MCF 10A (cell line): ENCODE measurements around the gene C4orf36. TPM values are rescaled to one million over a fixed set of nuclear protein-coding genes. Genes with fewer than 3 reads are reported as not detected.

ENCODE experiments used
- BruUV-seq: library from RNA; stranded (reverse); fragments of 400-500 nt; replicated peaks from 2 replicates; lab custom pipeline; 2021; lab: Mats Ljungman, UMichigan
- CTCF ChIA-PET: fragments of 300-600 bp; sonication (Branson Sonifier 250); formaldehyde crosslinking; extraction: SDS; loops from one replicate; lab custom pipeline; 2021; ENCODE audit warnings: antibody characterized with exemption, inconsistent platforms; lab: Yijun Ruan, JAX
- POLR2A ChIA-PET: fragments of 300-600, 350-650 bp; sonication (Branson Sonifier 250); formaldehyde crosslinking; extraction: SDS; loops from one replicate; lab custom pipeline; 2020; ENCODE audit warnings: antibody characterized with exemption, inconsistent platforms; lab: Yijun Ruan, JAX
- DNase-seq: peaks from one replicate; pipeline ENCODE4 v3.0.0-alpha.2; 2018; ENCODE audit not compliant: unreplicated experiment
- H3K27ac Mint-ChIP-seq: one replicate; pipeline ENCODE4 v1.8.0; 2022; ENCODE audit warnings: mild to moderate bottlenecking, low read depth, mixed read lengths; ENCODE audit not compliant: unreplicated experiment
- H3K27me3 Mint-ChIP-seq: one replicate; pipeline ENCODE4 v1.8.0; 2022; ENCODE audit warnings: mixed read lengths; ENCODE audit not compliant: insufficient read depth, unreplicated experiment
- H3K36me3 Mint-ChIP-seq: one replicate; pipeline ENCODE4 v1.8.0; 2022; ENCODE audit warnings: mild to moderate bottlenecking, moderate library complexity, mixed read lengths; ENCODE audit not compliant: insufficient read depth, unreplicated experiment
- H3K4me1 Mint-ChIP-seq: one replicate; pipeline ENCODE4 v1.8.0; 2022; ENCODE audit warnings: mixed read lengths; ENCODE audit not compliant: insufficient read depth, unreplicated experiment
- H3K4me3 Mint-ChIP-seq: one replicate; pipeline ENCODE4 v1.8.0; 2022; ENCODE audit warnings: mild to moderate bottlenecking, moderate library complexity, mixed read lengths; ENCODE audit not compliant: unreplicated experiment
- H3K9me3 Mint-ChIP-seq: one replicate; pipeline ENCODE4 v1.8.0; 2022; ENCODE audit warnings: mixed read lengths; ENCODE audit not compliant: unreplicated experiment
- intact Hi-C: fragments of 100-400 bp; cut with micrococcal nuclease; formaldehyde crosslinking; loops from 2 replicates; pipeline ENCODE4 v1.14.1; 2022
- total RNA-seq: library from RNA; stranded (reverse); gene quantifications from 2 replicates; pipeline ENCODE4 v1.2.3, GENCODE V29; 2022
- TF ChIP-seq, protein P1 (sequence below): fragments of 200-600 bp; IDR thresholded peaks from one replicate; pipeline ENCODE4 v1.8.0; 2022; ENCODE audit warnings: antibody characterized with exemption, mild to moderate bottlenecking; ENCODE audit not compliant: unreplicated experiment

C4orf36 gene
- total RNA-seq, 1 experiment from 2014 or later, result 2.9 TPM

DNA sequence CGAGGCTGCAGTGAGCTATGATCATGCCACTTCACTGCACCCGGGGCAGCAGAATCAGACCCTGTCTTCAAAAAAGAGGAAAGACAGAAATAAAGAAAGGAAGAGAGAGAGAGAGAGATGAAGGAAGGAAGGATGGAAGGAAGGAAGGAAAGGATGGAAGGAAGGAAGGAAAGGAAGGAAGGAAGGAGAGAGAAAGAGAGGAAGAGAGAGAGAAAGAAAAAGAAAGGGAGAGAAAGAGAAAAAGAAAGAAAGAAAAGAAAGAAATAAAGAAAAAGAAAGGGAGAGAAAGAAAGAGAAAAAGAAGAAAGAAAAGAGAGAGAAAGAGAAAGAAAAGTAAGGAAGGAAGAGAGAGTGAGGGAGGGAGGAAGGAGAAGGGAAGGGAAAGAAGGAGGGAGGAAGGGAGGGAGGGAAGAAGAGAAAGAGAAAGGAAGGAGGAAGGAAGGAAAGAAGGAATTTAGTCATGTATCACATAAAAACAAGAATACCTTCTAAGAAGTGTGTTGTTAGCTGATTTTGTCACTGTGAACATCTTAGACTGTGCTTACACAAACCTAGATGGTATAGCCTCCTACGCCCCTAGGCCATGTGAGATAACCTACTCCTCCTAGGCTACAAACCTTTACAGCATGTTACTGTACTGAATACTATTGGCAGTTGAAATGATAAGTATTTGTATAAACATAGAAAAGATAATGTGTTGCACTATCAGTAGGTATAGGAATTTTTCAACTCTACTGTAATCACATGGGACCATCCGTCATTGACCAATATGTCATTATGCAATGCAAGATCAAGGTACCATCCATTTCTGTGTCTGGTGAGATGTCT, 25.2 kb upstream of the C4orf36 start:
- POLR2A ChIA-PET, result no interaction called here
- no peaks in the 10 kb centered on the region for H3K27me3 Mint-ChIP-seq
- H3K36me3 Mint-ChIP-seq, result peaks cover 5% of the 10 kb centered on the region
- BruUV-seq, result no TSS peak
- DNase-seq, result no peak
- no peak overlapping the region for H3K4me3 Mint-ChIP-seq
- H3K27ac Mint-ChIP-seq, result no peak overlapping the region
- CTCF ChIA-PET, result interaction anchor here (0.9 kb wide), 1 partner anchor 233 kb away, joined by 3 read pairs; no protein-coding TSS in a partner anchor
- peaks cover 29% of the 10 kb centered on the region for H3K4me1 Mint-ChIP-seq
- peaks cover 6% of the 10 kb centered on the region for H3K9me3 Mint-ChIP-seq
- intact Hi-C loops, result no loop called here
- TF ChIP-seq, protein P1, sequence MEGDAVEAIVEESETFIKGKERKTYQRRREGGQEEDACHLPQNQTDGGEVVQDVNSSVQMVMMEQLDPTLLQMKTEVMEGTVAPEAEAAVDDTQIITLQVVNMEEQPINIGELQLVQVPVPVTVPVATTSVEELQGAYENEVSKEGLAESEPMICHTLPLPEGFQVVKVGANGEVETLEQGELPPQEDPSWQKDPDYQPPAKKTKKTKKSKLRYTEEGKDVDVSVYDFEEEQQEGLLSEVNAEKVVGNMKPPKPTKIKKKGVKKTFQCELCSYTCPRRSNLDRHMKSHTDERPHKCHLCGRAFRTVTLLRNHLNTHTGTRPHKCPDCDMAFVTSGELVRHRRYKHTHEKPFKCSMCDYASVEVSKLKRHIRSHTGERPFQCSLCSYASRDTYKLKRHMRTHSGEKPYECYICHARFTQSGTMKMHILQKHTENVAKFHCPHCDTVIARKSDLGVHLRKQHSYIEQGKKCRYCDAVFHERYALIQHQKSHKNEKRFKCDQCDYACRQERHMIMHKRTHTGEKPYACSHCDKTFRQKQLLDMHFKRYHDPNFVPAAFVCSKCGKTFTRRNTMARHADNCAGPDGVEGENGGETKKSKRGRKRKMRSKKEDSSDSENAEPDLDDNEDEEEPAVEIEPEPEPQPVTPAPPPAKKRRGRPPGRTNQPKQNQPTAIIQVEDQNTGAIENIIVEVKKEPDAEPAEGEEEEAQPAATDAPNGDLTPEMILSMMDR, result no peak

DNA sequence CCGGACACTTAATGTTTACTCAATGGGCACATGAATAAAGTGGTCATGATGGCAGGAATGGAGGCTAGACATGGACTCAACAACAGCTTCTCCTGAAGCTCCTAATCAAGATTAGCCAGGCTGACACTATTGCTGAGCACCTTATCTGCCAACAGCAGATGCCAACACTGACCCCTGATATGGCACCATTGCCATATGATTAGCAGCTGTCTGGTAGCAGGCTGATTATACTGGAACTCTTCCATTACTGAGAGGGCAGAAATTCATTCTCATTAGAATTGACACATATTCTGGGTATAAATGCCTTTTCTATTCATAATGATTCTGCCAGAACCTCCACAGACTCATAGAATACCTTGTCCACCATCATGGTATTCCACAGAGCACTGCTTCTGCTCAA, 24.2 kb upstream of the C4orf36 start:
- ChIA-PET POLR2A (no interaction called here), CTCF (interaction anchor here (0.5 to 0.9 kb wide), 2 partner anchors 84 to 234 kb away, joined by 3 read pairs; no protein-coding TSS in a partner anchor)
- peaks cover 18% of the 10 kb centered on the region for H3K4me1 Mint-ChIP-seq
- BruUV-seq, result no TSS peak
- no peak for DNase-seq
- H3K36me3 Mint-ChIP-seq, result peaks cover 5% of the 10 kb centered on the region
- intact Hi-C loops, result no loop called here
- H3K27ac Mint-ChIP-seq, result no peak overlapping the region
- no peak overlapping the region for H3K4me3 Mint-ChIP-seq
- no peaks in the 10 kb centered on the region for H3K27me3 Mint-ChIP-seq
- peaks cover 6% of the 10 kb centered on the region for H3K9me3 Mint-ChIP-seq
- TF ChIP-seq, protein P1, result no peak

DNA sequence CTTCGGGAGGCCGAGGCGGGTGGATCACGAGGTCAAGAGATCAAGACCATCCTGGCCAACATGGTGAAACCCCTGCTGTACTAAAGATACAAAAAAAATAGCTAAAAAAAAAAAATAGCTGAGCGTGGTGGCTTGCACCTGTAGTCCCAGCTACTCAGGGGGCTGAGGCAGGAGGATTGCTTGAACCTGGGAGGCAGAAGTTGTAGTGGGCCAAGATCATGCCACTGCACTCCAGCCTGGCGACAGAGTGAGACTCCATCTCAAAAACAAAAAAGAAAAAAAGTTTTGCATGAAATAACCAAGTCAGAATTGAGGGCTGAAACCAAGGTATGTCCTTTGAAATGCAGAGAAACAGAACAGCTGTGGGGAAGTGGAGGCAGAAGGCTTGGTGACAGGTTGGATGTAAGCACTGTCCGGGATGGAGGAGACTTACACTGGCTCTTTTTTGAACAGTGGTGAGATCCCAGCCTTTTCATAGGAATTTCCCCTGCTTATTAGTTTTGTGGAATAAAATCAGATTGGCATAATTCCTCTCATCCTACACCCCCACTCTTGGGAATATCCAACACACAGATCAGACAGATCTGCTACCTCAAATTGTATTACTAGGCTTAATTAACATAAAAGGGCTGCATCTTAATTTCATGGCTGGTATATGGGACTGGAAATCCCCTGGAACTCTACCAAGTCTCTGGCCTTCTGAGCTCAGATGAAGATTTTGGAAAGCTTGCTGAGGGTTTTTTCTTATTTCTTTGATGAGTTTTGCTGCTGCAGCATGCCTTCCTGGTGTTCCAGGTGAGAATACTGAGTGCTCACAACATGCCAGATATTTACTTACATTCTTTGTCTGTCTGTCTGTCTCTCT, 18.8 kb upstream of the C4orf36 start:
- intact Hi-C loops, result no loop called here
- Mint-ChIP-seq H3K4me3 (no peak overlapping the region), H3K27ac (no peak overlapping the region), H3K4me1 (peaks cover 7% of the 10 kb centered on the region), H3K36me3 (no peaks in the 10 kb centered on the region), H3K27me3 (no peaks in the 10 kb centered on the region), H3K9me3 (no peaks in the 10 kb centered on the region)
- BruUV-seq, result TSS peak; percentile 100
- no peak for DNase-seq
- POLR2A ChIA-PET, result interaction anchor here (0.6 to 1.6 kb wide), 4 partner anchors 10 to 80 kb away, joined by 3 to 5 read pairs (median 4); no protein-coding TSS in a partner anchor
- TF ChIP-seq, protein P1, result no peak
- CTCF ChIA-PET, result interaction anchor here (0.5 to 2.0 kb wide), 7 partner anchors 11 to 361 kb away, joined by 3 to 6 read pairs (median 5); no protein-coding TSS in a partner anchor
